ENCODE data around the gene PRDM5.

Gene PRDM5

DNA sequence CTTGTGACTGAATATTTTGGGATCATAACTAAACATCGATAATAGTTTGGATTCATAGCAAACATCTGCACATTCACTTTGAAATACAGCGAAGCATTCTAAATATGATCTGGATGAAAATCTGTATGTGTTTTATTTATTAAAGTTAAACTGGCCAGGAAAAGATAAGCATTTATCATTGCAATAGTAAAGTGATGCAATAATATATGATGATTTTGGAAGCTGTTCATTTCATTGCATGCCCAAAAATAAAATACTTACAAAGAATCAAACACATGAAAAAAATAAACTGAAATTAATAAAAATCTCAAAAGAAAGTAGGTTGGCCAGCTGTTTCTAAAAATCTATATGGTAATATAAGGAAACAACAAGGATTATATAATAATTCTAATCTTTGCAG lies 1.9 kb downstream of the PRDM5 start:
- H3K4me1 Mint-ChIP-seq, result peaks cover 65% of the 10 kb centered on the region

DNA sequence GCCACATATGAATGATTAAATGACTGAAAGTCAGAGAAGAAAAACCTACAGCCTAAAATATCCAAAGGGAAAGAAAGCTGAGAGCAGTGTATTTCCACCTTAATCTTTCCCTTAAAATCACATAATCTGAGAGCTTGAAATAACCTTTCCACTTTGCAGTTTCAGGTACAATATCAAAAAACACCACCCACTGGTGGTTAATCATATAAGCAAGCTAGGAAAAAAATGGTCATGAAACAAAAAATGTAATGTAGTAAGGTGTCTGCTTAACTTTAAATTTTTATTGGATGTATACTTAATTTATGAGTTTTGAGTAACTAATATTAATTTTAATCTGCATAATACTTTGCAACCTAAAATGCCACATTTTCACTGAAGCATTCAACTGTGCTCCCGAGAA lies 3.2 kb downstream of the PRDM5 start:
- Mint-ChIP-seq H3K4me1 (peaks cover 73% of the 10 kb centered on the region), H3K36me3 (ENCODE audit: low read depth) (peaks cover 4% of the 10 kb centered on the region), H3K27ac (peak overlapping the region; percentile 50), H3K4me3 (no peak overlapping the region), H3K27me3 (ENCODE audit: low read depth, poor library complexity) (peaks cover 1% of the 10 kb centered on the region), H3K9me3 (no peaks in the 10 kb centered on the region)
- TF ChIP-seq, protein P1, sequence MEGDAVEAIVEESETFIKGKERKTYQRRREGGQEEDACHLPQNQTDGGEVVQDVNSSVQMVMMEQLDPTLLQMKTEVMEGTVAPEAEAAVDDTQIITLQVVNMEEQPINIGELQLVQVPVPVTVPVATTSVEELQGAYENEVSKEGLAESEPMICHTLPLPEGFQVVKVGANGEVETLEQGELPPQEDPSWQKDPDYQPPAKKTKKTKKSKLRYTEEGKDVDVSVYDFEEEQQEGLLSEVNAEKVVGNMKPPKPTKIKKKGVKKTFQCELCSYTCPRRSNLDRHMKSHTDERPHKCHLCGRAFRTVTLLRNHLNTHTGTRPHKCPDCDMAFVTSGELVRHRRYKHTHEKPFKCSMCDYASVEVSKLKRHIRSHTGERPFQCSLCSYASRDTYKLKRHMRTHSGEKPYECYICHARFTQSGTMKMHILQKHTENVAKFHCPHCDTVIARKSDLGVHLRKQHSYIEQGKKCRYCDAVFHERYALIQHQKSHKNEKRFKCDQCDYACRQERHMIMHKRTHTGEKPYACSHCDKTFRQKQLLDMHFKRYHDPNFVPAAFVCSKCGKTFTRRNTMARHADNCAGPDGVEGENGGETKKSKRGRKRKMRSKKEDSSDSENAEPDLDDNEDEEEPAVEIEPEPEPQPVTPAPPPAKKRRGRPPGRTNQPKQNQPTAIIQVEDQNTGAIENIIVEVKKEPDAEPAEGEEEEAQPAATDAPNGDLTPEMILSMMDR (IDR thresholded peaks at IDR 0.05), result no peak
- DNase-seq, result no peak

More for the DNA sequence above, 1.9 kb downstream of the PRDM5 start:
- Mint-ChIP-seq H3K36me3 (ENCODE audit: low read depth) (peaks cover 4% of the 10 kb centered on the region), H3K4me3 (peak overlapping the region; percentile 61), H3K9me3 (no peaks in the 10 kb centered on the region), H3K27me3 (ENCODE audit: low read depth, poor library complexity) (peaks cover 3% of the 10 kb centered on the region), H3K27ac (no peak overlapping the region)
- TF ChIP-seq, protein P1 (IDR thresholded peaks at IDR 0.05), result no peak
- no peak for DNase-seq

DNA sequence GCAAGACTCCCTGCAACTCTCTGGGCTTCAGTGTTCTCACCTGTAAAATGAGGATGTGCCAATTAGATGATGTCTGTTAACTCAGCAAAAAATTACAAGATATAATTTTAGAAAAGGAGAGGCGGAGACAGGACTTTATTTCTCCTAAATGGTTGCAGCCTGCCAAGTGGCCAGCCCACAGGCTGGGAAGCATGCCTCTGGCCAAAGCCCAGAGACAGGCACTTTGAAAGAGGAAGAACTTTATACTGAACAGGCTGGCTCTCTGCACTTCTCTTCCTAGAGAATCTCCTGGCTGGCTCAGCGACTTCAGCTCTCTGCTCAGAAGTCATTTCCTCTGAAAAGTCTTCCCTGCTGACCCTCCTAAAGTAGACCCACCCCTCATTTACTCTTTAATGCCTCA lies 3.7 kb downstream of the PRDM5 start:
- H3K4me3 Mint-ChIP-seq, result no peak overlapping the region
- no peak for DNase-seq
- TF ChIP-seq, protein P1 (IDR thresholded peaks at IDR 0.05), result no peak

DNA sequence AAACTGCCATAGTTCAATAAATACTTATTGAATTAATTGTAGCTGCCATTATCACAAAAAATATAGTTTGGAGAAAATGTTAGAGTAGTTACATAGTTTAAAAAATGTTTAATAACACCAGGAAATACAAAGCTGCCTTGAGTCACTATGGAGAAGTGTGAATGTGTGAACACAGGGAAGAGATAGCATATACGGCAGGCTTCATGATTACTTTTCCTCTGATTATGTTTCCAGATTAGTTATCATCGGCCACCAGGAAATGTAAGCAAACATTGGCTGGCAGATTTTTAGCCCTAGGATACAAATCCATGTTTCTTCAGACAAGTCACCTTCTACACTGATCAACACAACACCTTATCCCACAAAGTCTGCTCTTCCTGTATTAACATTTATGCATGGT lies 4.4 kb downstream of the PRDM5 start:
- peaks cover 65% of the 10 kb centered on the region for H3K4me1 Mint-ChIP-seq
- H3K27me3 Mint-ChIP-seq (ENCODE audit: low read depth, poor library complexity), result no peaks in the 10 kb centered on the region
- DNase-seq, result no peak
- H3K27ac Mint-ChIP-seq, result no peak overlapping the region
- TF ChIP-seq, protein P1 (IDR thresholded peaks at IDR 0.05), result no peak
- no peak overlapping the region for H3K4me3 Mint-ChIP-seq
- H3K9me3 Mint-ChIP-seq, result no peaks in the 10 kb centered on the region
- peaks cover 15% of the 10 kb centered on the region for H3K36me3 Mint-ChIP-seq (ENCODE audit: low read depth)

More for the DNA sequence above, 3.7 kb downstream of the PRDM5 start:
- Mint-ChIP-seq H3K27ac (no peak overlapping the region), H3K36me3 (ENCODE audit: low read depth) (peaks cover 8% of the 10 kb centered on the region), H3K9me3 (no peaks in the 10 kb centered on the region), H3K27me3 (ENCODE audit: low read depth, poor library complexity) (no peaks in the 10 kb centered on the region), H3K4me1 (peaks cover 72% of the 10 kb centered on the region)

DNA sequence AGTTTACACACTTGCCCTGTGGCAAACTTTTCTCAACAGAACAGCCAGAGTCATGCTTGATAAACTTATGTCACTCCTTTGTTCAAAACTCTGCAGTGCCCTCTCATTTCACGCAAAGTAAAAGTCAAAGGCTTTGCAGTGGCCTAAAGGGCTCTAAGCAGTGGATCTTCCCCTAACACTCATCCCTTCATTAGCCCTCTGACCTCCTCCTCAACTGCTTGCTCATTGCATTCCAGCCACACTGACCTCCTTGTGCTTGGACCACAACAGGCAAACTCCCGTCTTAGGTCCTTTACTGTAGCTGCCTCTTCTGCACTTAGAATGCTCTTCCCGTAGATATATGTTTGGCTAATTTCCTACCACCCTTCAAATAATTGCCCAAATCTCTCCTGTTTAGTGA lies 5.6 kb downstream of the PRDM5 start:
- Mint-ChIP-seq H3K4me3 (peak overlapping the region; percentile 17), H3K27me3 (ENCODE audit: low read depth, poor library complexity) (no peaks in the 10 kb centered on the region), H3K36me3 (ENCODE audit: low read depth) (peaks cover 25% of the 10 kb centered on the region), H3K9me3 (no peaks in the 10 kb centered on the region), H3K4me1 (peaks cover 63% of the 10 kb centered on the region), H3K27ac (peak overlapping the region; percentile 78)
- TF ChIP-seq, protein P1 (IDR thresholded peaks at IDR 0.05), result no peak
- DNase-seq, result no peak

DNA sequence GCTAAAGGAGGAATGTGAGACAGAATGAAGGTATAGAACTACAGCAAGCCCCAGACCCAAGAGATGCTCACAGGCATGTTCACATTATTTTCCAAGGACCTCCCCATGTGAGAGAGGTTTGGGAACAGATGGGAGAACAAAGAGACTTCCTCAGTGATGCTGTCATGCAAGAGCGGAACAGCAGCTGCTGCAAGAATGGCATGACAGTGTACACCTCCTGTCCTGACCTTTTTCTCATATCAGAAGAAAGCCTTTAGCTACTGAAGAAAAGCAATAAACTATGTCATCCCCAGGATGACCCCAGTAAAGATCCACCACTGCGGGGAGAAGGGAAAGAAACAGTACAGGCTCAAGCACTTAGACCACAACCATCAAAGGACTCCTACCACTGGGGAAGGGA lies 7.2 kb downstream of the PRDM5 start:
- DNase-seq, result no peak
- Mint-ChIP-seq H3K4me1 (peaks cover 49% of the 10 kb centered on the region), H3K27me3 (ENCODE audit: low read depth, poor library complexity) (no peaks in the 10 kb centered on the region), H3K27ac (peak overlapping the region; percentile 68), H3K36me3 (ENCODE audit: low read depth) (peaks cover 25% of the 10 kb centered on the region), H3K4me3 (no peak overlapping the region), H3K9me3 (no peaks in the 10 kb centered on the region)
- TF ChIP-seq, protein P1 (IDR thresholded peaks at IDR 0.05), result no peak

Measured in nephron progenitor cell (in vitro differentiated cells).